ENCODE data around the gene GDA. TPM values are rescaled to one million over a fixed set of nuclear protein-coding genes. Genes with fewer than 3 reads are reported as not detected.

Gene GDA
- total and polyA plus RNA-seq, 9 of the 15 experiments (the other 6 are each of a cell fraction or from before 2014, with no cell fraction given) = 4.5 to 18.0 (median 12.7) TPM

DNA sequence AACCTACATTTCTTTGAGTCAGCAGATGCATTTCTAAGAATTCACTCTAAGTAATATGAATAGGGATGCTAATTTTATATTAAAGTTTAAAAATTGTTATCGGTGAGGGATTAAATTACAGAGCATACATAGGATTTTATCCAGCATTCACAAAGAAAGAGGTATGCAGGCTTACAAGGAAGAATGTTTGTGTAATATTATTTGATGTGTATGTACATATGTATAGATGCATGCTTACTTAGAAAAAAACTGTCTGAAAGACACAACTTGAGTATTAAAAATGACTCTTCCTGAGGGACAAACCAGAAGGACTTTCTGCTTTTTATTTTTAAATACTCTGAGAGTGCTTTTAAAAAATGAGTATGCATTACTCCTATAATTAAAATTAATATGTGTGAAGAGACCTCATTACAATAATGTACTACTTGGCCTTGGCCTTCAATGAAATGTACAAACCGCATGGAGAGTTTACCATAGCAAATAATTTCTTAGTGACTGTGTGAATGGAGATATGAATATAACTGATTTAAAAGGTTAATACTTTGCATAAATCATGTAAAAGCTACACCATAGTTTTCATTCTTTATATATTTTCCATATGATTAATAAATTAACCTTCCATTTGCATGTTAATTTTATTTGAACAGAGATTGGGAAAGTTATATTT is 77.0 kb downstream of the GDA start:
- Histone ChIP-seq H3K9me3 (replicated peaks; ENCODE audit: control insufficient read depth, insufficient read depth, low read depth, low read length) (no peaks in the 10 kb centered on the region), H3K36me3 (ENCODE audit: control insufficient read depth, insufficient read depth, low read length) (peaks cover 23% of the 10 kb centered on the region; the same call in 1 of the 3 replicates), H3K4me1 (replicated peaks in 1 of 2; ENCODE audit: control insufficient read depth in 2 of 2, insufficient read depth in 2 of 2, low read length in 2 of 2) (no peaks in the 10 kb centered on the region), H3K79me2 (ENCODE audit: control insufficient read depth, insufficient read depth, low read length) (no peaks in the 10 kb centered on the region; the same call in 2 of the 3 replicates), H3K27ac (ENCODE audit: extremely low read depth, low read depth, low read length) (no peak overlapping the region), H4K20me1 (replicated peaks; ENCODE audit: control insufficient read depth, insufficient read depth, low read length) (no peaks in the 10 kb centered on the region), H3K9me1 (ENCODE audit: control insufficient read depth, insufficient read depth, low read length) (no peaks in the 10 kb centered on the region), H3K27me3 (ENCODE audit: control insufficient read depth in 2 of 2, insufficient read depth in 2 of 2, low read length in 2 of 2) (no peaks in the 10 kb centered on the region), H3K4me3 (no peak overlapping the region), H3K4me2 (ENCODE audit: insufficient read depth, low read length) (no peak overlapping the region), H3K9ac (ENCODE audit: insufficient read depth in 1 of 2, low read depth in 2 of 2, low read length in 2 of 2) (no peak overlapping the region), H2AFZ (ENCODE audit: low read depth, low read length) (no peak overlapping the region)
- POLR2A ChIA-PET = no interaction called here
- BruUV-seq (replicated peaks) = no TSS peak
- no peak for DNase-seq (ENCODE audit: extremely low read depth in 1 of 4, low spot score in 3 of 4)
- no peak for FAIRE-seq
- in situ Hi-C loops (cut with MboI) (no loop called here), intact Hi-C loops (cut with micrococcal nuclease) (no loop called here)
- ATAC-seq = no peak
- CTCF ChIA-PET (ENCODE audit: low intra/inter-chr PET ratio) = no interaction called here
- WGBS (ENCODE audit: insufficient coverage, low coverage, missing lambda C conversion rate) = 86% methylated on average over 2 of the region's 2 CpGs
- no peak for TF ChIP-seq PHF20 (IDR thresholded peaks at IDR 0.05; ENCODE audit: partially characterized antibody)
- TF ChIP-seq ZBTB2 (IDR thresholded peaks at IDR 0.05) = no peak
- TF ChIP-seq UBTF (IDR thresholded peaks at IDR 0.05; ENCODE audit: borderline replicate concordance in 1 of 2, low read depth in 2 of 2, low read length in 2 of 2) = no peak
- TF ChIP-seq ARHGAP35 (IDR thresholded peaks at IDR 0.05; ENCODE audit: partially characterized antibody) = no peak
- TF ChIP-seq GTF2E2 (tag; IDR thresholded peaks at IDR 0.05) = no peak
- no peak for TF ChIP-seq CREBBP (IDR thresholded peaks at IDR 0.05; ENCODE audit: low read depth, low read length)
- no peak for TF ChIP-seq FOXJ2 (tag; IDR thresholded peaks at IDR 0.05)
- no peak for TF ChIP-seq ZNF253 (CRISPR knock-in tag; conservative IDR thresholded peaks at IDR 0.05)
- TF ChIP-seq KDM5B (IDR thresholded peaks at IDR 0.05; ENCODE audit: insufficient replicate concordance, low read depth, low read length) = no peak
- no peak for TF ChIP-seq L3MBTL2 (IDR thresholded peaks at IDR 0.05)
- TF ChIP-seq RBM17 (IDR thresholded peaks at IDR 0.05; ENCODE audit: borderline replicate concordance, low read depth, low read length) = no peak
- TF ChIP-seq HMGXB4 (CRISPR knock-in tag; IDR thresholded peaks at IDR 0.05) = no peak
- no peak for TF ChIP-seq ASH1L (IDR thresholded peaks at IDR 0.05; ENCODE audit: borderline replicate concordance, low read depth, partially characterized antibody)
- no peak for TF ChIP-seq ZNF12 (CRISPR knock-in tag; IDR thresholded peaks at IDR 0.05)
- no peak for TF ChIP-seq RAD51 (IDR thresholded peaks at IDR 0.05; ENCODE audit: borderline replicate concordance, low read depth)
- TF ChIP-seq, protein P1, sequence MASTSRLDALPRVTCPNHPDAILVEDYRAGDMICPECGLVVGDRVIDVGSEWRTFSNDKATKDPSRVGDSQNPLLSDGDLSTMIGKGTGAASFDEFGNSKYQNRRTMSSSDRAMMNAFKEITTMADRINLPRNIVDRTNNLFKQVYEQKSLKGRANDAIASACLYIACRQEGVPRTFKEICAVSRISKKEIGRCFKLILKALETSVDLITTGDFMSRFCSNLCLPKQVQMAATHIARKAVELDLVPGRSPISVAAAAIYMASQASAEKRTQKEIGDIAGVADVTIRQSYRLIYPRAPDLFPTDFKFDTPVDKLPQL (IDR thresholded peaks at IDR 0.05; ENCODE audit: extremely low read depth, insufficient read length) = no peak
